Choroid plexus epithelial cell (primary cell): ENCODE measurements around the gene ONECUT3.
"Not testable (repeated sequence)": the region's sequence is repeated elsewhere in the genome, so short reads cannot be mapped to it uniquely, and the experiment has no call there.

Experiments used
- DNase-seq: peaks from one replicate; pipeline ENCODE4 v3.0.0-alpha.2; 2010; ENCODE audit warnings: low read depth
- H3K4me3 ChIP-seq: 2 replicates; pipeline ENCODE4 v1.5.1; 2011; ENCODE audit warnings: low read depth, mild to moderate bottlenecking, control low read depth, low read length, moderate library complexity
- TF ChIP-seq, protein P1 (sequence below): conservative IDR thresholded peaks from 2 replicates; pipeline ENCODE4 v1.5.1; 2011; ENCODE audit warnings: low read depth, mild to moderate bottlenecking, control low read depth, inconsistent platforms, low read length, moderate library complexity

Gene ONECUT3

DNA sequence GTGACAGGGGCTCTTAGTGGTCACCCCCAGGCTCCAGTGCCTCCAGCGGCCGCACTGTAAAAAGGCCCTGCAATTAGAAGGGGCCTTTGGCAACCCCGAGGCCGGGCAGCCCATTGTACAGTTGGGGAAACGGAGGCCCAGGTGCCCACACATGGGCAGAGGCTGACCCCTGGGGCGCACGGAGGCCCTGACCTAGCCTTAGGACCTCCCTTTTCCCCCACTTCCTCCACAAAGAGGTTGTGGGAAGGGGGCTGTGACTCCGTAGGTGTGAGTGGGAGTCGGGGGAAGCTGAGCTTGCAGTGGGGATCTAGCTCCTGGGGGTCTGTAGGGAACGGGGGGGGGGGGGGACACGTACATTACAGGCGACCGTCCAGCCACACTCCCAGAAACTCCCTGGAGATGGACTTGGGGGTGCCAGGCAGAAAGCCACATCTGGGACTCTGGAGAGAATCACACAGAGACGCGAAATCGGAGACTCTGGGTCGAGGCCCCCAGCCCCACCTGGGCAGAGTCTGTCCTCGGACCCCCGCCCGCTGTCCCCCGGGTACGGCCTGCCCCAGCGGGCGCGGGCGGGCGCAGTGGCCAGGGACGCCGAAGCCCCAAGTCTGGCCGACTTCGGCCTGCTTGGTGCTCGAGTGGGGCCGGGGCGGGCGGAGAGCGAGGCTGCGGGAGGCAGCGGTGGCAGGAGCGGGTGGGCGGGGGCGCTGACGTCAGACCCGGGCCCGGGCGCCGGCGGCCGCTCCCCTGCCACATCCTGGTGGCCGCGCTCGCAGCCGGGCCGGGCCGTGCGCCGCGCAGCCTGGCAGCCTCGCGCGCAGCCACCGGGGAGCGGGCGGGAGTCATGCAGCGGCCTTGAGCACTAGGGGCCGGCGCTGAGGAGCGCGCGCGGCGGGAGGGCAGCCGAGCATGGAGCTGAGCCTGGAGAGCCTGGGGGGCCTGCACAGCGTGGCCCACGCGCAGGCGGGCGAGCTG is at the start of gene ONECUT3:
TSS of gene ONECUT3 (plus strand) at position 750 of the 972 bp plus-strand sequence. CDS start at position 907, 157 bp downstream.
- DNase-seq = no peak
- no peak within 1 kb of the TSS for H3K4me3 ChIP-seq
- TF ChIP-seq, protein P1, sequence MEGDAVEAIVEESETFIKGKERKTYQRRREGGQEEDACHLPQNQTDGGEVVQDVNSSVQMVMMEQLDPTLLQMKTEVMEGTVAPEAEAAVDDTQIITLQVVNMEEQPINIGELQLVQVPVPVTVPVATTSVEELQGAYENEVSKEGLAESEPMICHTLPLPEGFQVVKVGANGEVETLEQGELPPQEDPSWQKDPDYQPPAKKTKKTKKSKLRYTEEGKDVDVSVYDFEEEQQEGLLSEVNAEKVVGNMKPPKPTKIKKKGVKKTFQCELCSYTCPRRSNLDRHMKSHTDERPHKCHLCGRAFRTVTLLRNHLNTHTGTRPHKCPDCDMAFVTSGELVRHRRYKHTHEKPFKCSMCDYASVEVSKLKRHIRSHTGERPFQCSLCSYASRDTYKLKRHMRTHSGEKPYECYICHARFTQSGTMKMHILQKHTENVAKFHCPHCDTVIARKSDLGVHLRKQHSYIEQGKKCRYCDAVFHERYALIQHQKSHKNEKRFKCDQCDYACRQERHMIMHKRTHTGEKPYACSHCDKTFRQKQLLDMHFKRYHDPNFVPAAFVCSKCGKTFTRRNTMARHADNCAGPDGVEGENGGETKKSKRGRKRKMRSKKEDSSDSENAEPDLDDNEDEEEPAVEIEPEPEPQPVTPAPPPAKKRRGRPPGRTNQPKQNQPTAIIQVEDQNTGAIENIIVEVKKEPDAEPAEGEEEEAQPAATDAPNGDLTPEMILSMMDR = no peak

DNA sequence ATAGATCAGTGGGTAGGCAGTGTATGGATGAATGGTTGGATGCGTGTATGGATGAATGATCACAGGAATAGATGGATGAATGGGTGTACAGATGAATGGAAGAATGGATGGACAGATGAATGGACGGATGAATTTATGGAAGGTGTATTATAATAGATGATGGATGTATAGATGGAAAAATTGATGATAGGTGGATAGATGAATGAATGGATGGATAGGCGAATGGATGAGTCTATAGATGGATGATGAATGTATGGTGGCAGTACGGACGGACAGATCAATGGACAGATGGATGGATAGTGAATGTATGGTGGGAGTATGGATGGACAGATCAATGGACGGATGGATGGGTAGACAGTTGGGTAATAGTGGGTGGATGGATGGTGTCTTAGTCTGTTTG is 49.0 kb upstream of the ONECUT3 start:
- H3K4me3 ChIP-seq = no peak overlapping the region
- TF ChIP-seq, protein P1 = no peak
- no peak for DNase-seq

DNA sequence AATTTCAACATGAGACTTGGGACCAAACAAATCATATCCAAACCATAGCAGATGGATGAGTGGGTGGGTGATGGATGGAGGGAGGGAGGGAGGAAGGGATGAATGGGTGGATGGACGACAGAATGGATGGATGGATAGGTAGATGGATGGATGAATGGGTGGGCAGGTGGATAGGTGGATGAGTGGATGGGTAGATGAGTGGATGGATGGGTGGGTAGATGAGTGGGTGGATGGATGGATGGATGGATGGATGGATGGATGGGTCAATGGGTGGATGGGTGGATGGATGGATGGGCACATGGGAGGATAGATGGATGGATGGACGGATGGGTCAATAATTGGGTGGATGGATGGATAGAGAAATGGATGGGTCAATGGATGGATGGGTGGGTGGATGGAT is 47.9 kb upstream of the ONECUT3 start:
- TF ChIP-seq, protein P1 = no peak

DNA sequence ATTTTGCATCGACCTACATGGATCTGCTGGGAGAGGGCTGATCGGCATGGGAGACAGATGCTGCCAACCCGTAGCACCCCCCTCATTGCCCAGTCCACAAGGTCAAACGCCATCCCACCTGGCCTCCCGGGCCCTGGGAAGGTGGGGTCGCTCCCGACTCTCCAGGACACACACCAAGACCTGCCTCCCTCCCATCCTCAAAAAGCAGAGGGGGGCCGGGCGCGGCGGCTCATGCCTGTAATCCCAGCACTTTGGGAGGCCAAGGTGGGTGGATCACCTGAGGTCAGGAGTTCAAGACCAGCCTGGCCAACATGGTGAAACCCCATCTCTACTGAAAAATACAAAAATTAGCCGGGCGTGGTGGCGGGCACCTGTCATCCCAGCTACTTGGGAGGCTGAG is 46.7 kb upstream of the ONECUT3 start:
- not testable (repeated sequence) for H3K4me3 ChIP-seq, DNase-seq

More for the DNA sequence above, 47.9 kb upstream of the ONECUT3 start:
- no peak for DNase-seq
- no peak overlapping the region for H3K4me3 ChIP-seq

DNA sequence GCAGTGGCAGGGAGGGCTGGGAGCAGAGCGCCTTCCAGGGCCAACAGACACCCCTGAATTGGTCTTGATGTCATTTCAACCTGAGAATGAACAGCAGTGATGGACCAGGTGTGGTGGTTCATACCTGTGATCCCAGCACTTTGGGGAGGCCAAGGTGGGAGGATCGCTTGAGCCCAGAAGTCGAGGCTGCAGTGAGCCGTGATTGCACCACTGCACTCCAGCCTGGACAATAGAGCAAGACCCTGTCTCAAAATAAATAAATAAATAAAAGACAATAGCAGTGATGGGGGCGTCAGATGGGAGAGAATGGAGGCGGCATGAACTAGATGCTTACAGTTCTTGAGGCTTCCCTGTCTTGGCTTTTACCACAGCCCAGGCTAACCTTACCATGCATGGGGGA is 46.1 kb upstream of the ONECUT3 start:
- no peak overlapping the region for H3K4me3 ChIP-seq
- DNase-seq = no peak
- TF ChIP-seq, protein P1 = no peak

DNA sequence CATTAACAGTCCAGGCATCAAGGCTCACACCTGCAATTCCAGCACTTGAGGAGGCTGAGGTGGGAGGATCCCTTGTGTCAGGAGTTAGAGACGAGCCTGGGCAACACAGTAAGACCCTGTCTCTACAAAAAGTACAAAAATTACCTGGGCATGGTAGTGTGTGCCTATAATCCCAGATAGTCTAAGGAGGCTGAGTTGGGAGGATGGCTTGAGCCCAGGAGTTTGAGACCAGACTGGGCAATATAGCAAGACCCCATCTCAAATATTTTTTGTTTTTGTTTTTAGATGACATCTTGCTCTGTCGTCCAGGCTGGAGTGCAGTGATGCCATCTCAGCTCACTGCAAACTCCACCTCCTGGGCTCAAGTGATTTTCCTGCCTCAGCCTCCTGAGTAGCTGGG is 40.1 kb upstream of the ONECUT3 start:
- no peak for DNase-seq
- TF ChIP-seq, protein P1 = no peak
- no peak overlapping the region for H3K4me3 ChIP-seq

DNA sequence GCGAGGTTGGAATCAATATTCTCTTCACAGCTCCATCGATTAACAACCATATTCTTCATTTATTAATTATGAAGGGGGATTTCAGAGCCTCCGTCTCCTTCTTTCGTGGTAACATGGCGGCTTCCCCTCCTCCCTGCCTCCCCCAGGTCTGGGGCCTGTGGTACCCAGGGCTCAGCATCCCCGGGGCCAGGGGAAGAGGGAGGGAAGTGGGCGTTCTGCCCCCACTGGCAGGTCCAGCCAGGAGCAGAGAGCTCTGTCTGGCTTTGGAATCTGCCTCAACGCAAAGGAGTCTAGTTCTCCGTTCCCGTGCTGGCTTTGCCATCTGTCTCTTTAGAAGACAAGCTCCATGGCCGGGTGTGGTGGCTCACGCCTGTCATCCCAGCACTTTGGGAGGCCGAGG is 37.8 kb upstream of the ONECUT3 start:
- DNase-seq = no peak
- no peak overlapping the region for H3K4me3 ChIP-seq
- TF ChIP-seq, protein P1 = no peak
